ENCODE data around the gene RAPGEF1. TPM values are rescaled to one million over a fixed set of nuclear protein-coding genes. Genes with fewer than 3 reads are reported as not detected.
"Not testable (repeated sequence)": the region's sequence is repeated elsewhere in the genome, so short reads cannot be mapped to it uniquely, and the experiment has no call there.

RAPGEF1 gene
- total RNA-seq, 4 donors from 2014 or later = 43.0 to 58.3 (median 51.7) TPM

GRCh38 chr9:131713016-131713415 lies 26.9 kb downstream of the RAPGEF1 start:
- H3K4me1 ChIP-seq = peaks cover 59% of the 10 kb centered on the region
- no peaks in the 10 kb centered on the region for H3K36me3 ChIP-seq
- no peak for DNase-seq (ENCODE audit: low spot score in 2 of 2)
- H3K27ac ChIP-seq = peak overlapping the region; percentile 79
- WGBS = 91% methylated on average over 8 of the region's 8 CpGs
- H3K9me3 ChIP-seq = no peaks in the 10 kb centered on the region
- no peak overlapping the region for H3K4me3 ChIP-seq
- no peaks in the 10 kb centered on the region for H3K27me3 ChIP-seq
- TF ChIP-seq CTCF (IDR thresholded peaks at IDR 0.05) (no peak), EP300 (IDR thresholded peaks at IDR 0.05) (no peak), POLR2AphosphoS5 (IDR thresholded peaks at IDR 0.05) (no peak), POLR2A (IDR thresholded peaks at IDR 0.05) (no peak)

GRCh38 chr9:131712151-131712716 lies 27.6 kb downstream of the RAPGEF1 start:
- Histone ChIP-seq H3K4me3 (no peak overlapping the region), H3K27ac (no peak overlapping the region), H3K27me3 (no peaks in the 10 kb centered on the region), H3K36me3 (no peaks in the 10 kb centered on the region), H3K9me3 (no peaks in the 10 kb centered on the region), H3K4me1 (peaks cover 67% of the 10 kb centered on the region)
- TF ChIP-seq CTCF (IDR thresholded peaks at IDR 0.05) (no peak), POLR2AphosphoS5 (IDR thresholded peaks at IDR 0.05) (no peak)
- 82% methylated on average over 10 of the region's 10 CpGs for WGBS
- DNase-seq (ENCODE audit: low spot score in 2 of 2) = no peak

- Histone ChIP-seq H3K9me3 (no peaks in the 10 kb centered on the region), H3K36me3 (no peaks in the 10 kb centered on the region), H3K4me3 (no peak overlapping the region), H3K4me1 (peaks cover 79% of the 10 kb centered on the region), H3K27ac (peak overlapping the region; percentile 79), H3K27me3 (no peaks in the 10 kb centered on the region)
- 30% methylated on average over 10 of the region's 10 CpGs for WGBS
- TF ChIP-seq POLR2AphosphoS5 (IDR thresholded peaks at IDR 0.05) (no peak), CTCF (IDR thresholded peaks at IDR 0.05) (no peak), POLR2A (IDR thresholded peaks at IDR 0.05) (no peak), EP300 (IDR thresholded peaks at IDR 0.05) (no peak)
- DNase-seq (ENCODE audit: low spot score in 2 of 2) = no peak
Measured at GRCh38 chr9:131709771-131710431, 30.0 kb downstream of the RAPGEF1 start.

- not testable (repeated sequence) for H3K9me3 ChIP-seq; DNase-seq (ENCODE audit: low spot score in 2 of 2); H3K36me3 ChIP-seq; H3K27me3 ChIP-seq; H3K4me3 ChIP-seq
- peaks cover 79% of the 10 kb centered on the region for H3K4me1 ChIP-seq
- WGBS = 70% methylated on average over 14 of the region's 14 CpGs
- H3K27ac ChIP-seq = peak overlapping the region; percentile 79
Measured at GRCh38 chr9:131709010-131709770, 30.7 kb downstream of the RAPGEF1 start.

GRCh38 chr9:131708226-131709002 lies 31.5 kb downstream of the RAPGEF1 start:
- Histone ChIP-seq H3K4me1 (peaks cover 80% of the 10 kb centered on the region), H3K36me3 (no peaks in the 10 kb centered on the region), H3K27ac (peak overlapping the region; percentile 79), H3K9me3 (no peaks in the 10 kb centered on the region), H3K27me3 (no peaks in the 10 kb centered on the region), H3K4me3 (no peak overlapping the region)
- 60% methylated on average over 13 of the region's 13 CpGs for WGBS
- TF ChIP-seq CTCF (IDR thresholded peaks at IDR 0.05) = no peak
- TF ChIP-seq POLR2A (IDR thresholded peaks at IDR 0.05) = no peak
- no peak for TF ChIP-seq POLR2AphosphoS5 (IDR thresholded peaks at IDR 0.05)
- TF ChIP-seq EP300 (IDR thresholded peaks at IDR 0.05) = no peak
- peak in 1 of 2 donors; percentile 75 for DNase-seq (ENCODE audit: low spot score in 2 of 2)
